H1 (cell line): ENCODE data around the gene LAMB1. TPM values are rescaled to one million over a fixed set of nuclear protein-coding genes. Genes with fewer than 3 reads are reported as not detected.
A peak's percentile ranks its signal among the peaks of the same experiment; 100 is the strongest.

Experiments used
- ATF2 ChIP-seq: IDR thresholded peaks from 2 replicates; pipeline ENCODE4 v1.6.1; 2012; ENCODE audit warnings: low read length, inconsistent platforms
- ATF3 ChIP-seq: IDR thresholded peaks from 2 replicates; pipeline ENCODE4 v1.6.1; 2011; ENCODE audit warnings: low read depth, mild to moderate bottlenecking, low read length; ENCODE audit not compliant: insufficient read depth
- CBX5 ChIP-seq: fragments of 300-800, 300-1000 bp; sonication (generic); IDR thresholded peaks from 2 replicates; pipeline ENCODE4 v1.7.1; 2016; ENCODE audit warnings: antibody characterized with exemption, low read length, low read depth
- CEBPB ChIP-seq: IDR thresholded peaks from 2 replicates; pipeline ENCODE4 v1.6.1; 2012; ENCODE audit warnings: low read depth, low read length
- CHD1 ChIP-seq: IDR thresholded peaks from 2 replicates; pipeline ENCODE4 v1.6.1; 2012; ENCODE audit warnings: low read depth, low read length, improper control_type of control experiment
- CTBP2 ChIP-seq: IDR thresholded peaks from 2 replicates; pipeline ENCODE4 v1.7.0; 2011; ENCODE audit warnings: borderline replicate concordance, mild to moderate bottlenecking, moderate library complexity, mixed read lengths, low read length; ENCODE audit not compliant: insufficient read depth, insufficient read length
- CTCF ChIP-seq, 3 experiments: IDR thresholded peaks; 1 replicate in 2 of 3; 2 replicates in 1 of 3; pipeline versions ENCODE4 v1.5.1 to v1.6.1; 2011; ENCODE audit warnings: low read length in 3 of 3, mild to moderate bottlenecking in 3 of 3, inconsistent platforms in 2 of 3, low read depth in 1 of 3, moderate library complexity in 1 of 3; ENCODE audit not compliant: insufficient read depth in 1 of 3; ENCODE audit errors: control extremely low read depth in 1 of 3
- HDAC6 ChIP-seq: IDR thresholded peaks from one replicate; pipeline ENCODE4 v1.7.1; 2012; ENCODE audit warnings: low read depth, mild to moderate bottlenecking, inconsistent platforms, low read length, moderate library complexity
- MAX ChIP-seq: IDR thresholded peaks from 2 replicates; pipeline ENCODE4 v1.6.1; 2012; ENCODE audit warnings: inconsistent platforms
- NRF1 ChIP-seq: IDR thresholded peaks from 2 replicates; pipeline ENCODE4 v1.6.1; 2011; ENCODE audit warnings: mild to moderate bottlenecking, low read depth, low read length, improper control_type of control experiment
- PHF8 ChIP-seq: fragments of 200-600 bp; sonication (generic); conservative IDR thresholded peaks from 2 replicates; pipeline ENCODE4 v1.7.1; 2012; ENCODE audit warnings: low read depth, mild to moderate bottlenecking, inconsistent platforms, low read length, moderate library complexity
- POLR2A ChIP-seq, 2 experiments: IDR thresholded peaks; 1 replicate in 1 of 2; 2 replicates in 1 of 2; pipeline ENCODE4 v1.6.1; 2011; ENCODE audit warnings: low read depth in 2 of 2, low read length in 2 of 2, mild to moderate bottlenecking in 2 of 2; ENCODE audit errors: control extremely low read depth in 1 of 2
- RAD21 ChIP-seq, 2 experiments: IDR thresholded peaks in 1 of 2; conservative IDR thresholded peaks in 1 of 2; 2 replicates each; pipeline ENCODE4 v1.6.1; 2011; ENCODE audit warnings: low read depth in 2 of 2, low read length in 2 of 2, improper control_type of control experiment in 1 of 2, inconsistent platforms in 1 of 2, mild to moderate bottlenecking in 1 of 2, moderate library complexity in 1 of 2
- RBBP5 ChIP-seq: IDR thresholded peaks from 2 replicates; pipeline ENCODE4 v1.7.1; 2012; ENCODE audit warnings: low read depth, mild to moderate bottlenecking, inconsistent platforms, low read length, moderate library complexity, borderline replicate concordance
- RXRA ChIP-seq: IDR thresholded peaks from 2 replicates; pipeline ENCODE4 v1.6.1; 2011; ENCODE audit warnings: low read depth, mild to moderate bottlenecking, low read length, moderate library complexity; ENCODE audit not compliant: insufficient read depth
- TBP ChIP-seq: IDR thresholded peaks from 2 replicates; pipeline ENCODE4 v1.6.1; 2011; ENCODE audit warnings: low read depth, low read length, improper control_type of control experiment
- TCF12 ChIP-seq: IDR thresholded peaks from 2 replicates; pipeline ENCODE4 v1.6.1; 2011; ENCODE audit warnings: low read depth, mild to moderate bottlenecking, low read length
- ZNF274 ChIP-seq: IDR thresholded peaks from 2 replicates; pipeline ENCODE4 v1.7.0; 2012; ENCODE audit warnings: low read length, borderline replicate concordance; ENCODE audit errors: extremely low read depth
- polyA plus RNA-seq, 7 experiments: library from polyadenylated mRNA; depleted of rRNA in 3 of 7; stranded (reverse) in 5 of 7; unstranded in 2 of 7; fragments of >200 nt in 5 of 7; fragments of 200-250 nt in 2 of 7; gene quantifications; 1 replicate in 5 of 7; 2 replicates in 1 of 7; 4 replicates in 1 of 7; pipeline versions ENCODE4 v1.2.1 to v1.2.3, GENCODE V29; 2011 to 2013; ENCODE audit warnings: missing spikeins in 2 of 7, mixed read lengths in 2 of 7
- total RNA-seq: library from RNA; stranded (reverse); fragmentation: NEBNext Ultra II Directional; extraction: Animal tissue kit (Norgen Biotek cat#: 25700); gene quantifications from 2 replicates; pipeline ENCODE4 v1.2.1, GENCODE V29; 2021

The LAMB1 gene
- total and polyA plus RNA-seq, 2 of the 8 experiments (the other 6 are each of a cell fraction or from before 2014, with no cell fraction given): 31.9 to 38.5 TPM

GRCh38 chr7:108002726-108003598, at the start of gene LAMB1 (continued):
- no peak for TF ChIP-seq ATF2
- TF ChIP-seq CBX5: no peak
- TF ChIP-seq HDAC6: no peak
- TF ChIP-seq MAX: peak; percentile 5; the same call in 1 of the 2 replicates
- no peak for TF ChIP-seq POLR2A (IDR thresholded peaks at IDR 0.05; ENCODE audit: control extremely low read depth in 1 of 2, low read depth in 2 of 2, low read length in 2 of 2)
- 0 out of 2 replicates have a peak, but pooled peaks have one; percentile 24 for TF ChIP-seq TBP
- peak; percentile 12; the same call in 1 of the 2 replicates for TF ChIP-seq PHF8
- TF ChIP-seq TCF12: no peak
- TF ChIP-seq ATF3: no peak
- TF ChIP-seq RBBP5: no peak; the same call in 1 of the 2 replicates
- no peak for TF ChIP-seq CEBPB
- TF ChIP-seq CHD1: no peak
- no peak for TF ChIP-seq RXRA
- TF ChIP-seq ZNF274: no peak
- TF ChIP-seq RAD21 (IDR thresholded peaks at IDR 0.05 in 1 of 2, conservative IDR thresholded peaks at IDR 0.05 in 1 of 2; ENCODE audit: low read depth in 2 of 2, low read length in 2 of 2): no peak
- peak; percentile 41 for TF ChIP-seq NRF1
- TF ChIP-seq CTCF (IDR thresholded peaks at IDR 0.05; ENCODE audit: control extremely low read depth in 1 of 3, insufficient read depth in 1 of 3, low read depth in 1 of 3, low read length in 3 of 3): no peak
- no peak for TF ChIP-seq CTBP2
